ENCODE data around the gene KCNQ1OT1.

DNA sequence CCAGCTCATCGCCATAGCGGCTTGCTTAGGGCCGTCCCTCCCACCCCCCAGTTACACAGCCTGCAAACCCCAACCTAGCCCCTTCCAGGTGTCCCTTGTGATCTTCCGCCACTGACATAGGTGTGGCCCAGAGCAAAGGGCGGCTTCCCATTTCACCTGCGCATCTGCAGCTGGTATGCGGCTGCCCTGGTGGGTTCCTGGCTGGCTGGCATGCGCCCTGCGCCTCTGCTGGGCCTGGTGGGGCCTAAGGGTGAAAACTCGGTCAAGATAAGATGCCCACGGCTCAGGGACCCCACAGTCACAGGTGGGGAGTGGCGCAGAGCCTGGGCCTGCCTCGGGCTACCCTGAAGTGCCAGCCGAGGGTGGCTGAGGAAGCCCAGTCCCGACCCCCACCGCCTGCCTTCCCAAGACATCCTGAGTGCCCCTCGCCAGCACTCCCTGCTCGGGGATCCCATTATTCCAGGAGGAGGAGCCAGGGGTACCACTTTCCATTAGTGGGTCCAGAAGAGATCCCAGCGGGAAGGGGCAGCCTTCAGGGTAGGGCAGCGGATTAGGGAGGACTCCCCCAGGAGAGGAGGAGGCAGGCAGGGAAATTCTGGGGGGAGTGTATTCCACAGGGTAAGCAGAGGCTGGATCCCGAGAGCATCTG, 36.9 kb upstream of the KCNQ1OT1 start:
- TF ChIP-seq, protein P1, sequence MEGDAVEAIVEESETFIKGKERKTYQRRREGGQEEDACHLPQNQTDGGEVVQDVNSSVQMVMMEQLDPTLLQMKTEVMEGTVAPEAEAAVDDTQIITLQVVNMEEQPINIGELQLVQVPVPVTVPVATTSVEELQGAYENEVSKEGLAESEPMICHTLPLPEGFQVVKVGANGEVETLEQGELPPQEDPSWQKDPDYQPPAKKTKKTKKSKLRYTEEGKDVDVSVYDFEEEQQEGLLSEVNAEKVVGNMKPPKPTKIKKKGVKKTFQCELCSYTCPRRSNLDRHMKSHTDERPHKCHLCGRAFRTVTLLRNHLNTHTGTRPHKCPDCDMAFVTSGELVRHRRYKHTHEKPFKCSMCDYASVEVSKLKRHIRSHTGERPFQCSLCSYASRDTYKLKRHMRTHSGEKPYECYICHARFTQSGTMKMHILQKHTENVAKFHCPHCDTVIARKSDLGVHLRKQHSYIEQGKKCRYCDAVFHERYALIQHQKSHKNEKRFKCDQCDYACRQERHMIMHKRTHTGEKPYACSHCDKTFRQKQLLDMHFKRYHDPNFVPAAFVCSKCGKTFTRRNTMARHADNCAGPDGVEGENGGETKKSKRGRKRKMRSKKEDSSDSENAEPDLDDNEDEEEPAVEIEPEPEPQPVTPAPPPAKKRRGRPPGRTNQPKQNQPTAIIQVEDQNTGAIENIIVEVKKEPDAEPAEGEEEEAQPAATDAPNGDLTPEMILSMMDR (IDR thresholded peaks at IDR 0.05) = no peak
- TF ChIP-seq EP300 (IDR thresholded peaks at IDR 0.05) (no peak), POLR2A (IDR thresholded peaks at IDR 0.05) (no peak)
